PC-9 (cell line): Measurements from ENCODE around the gene KRT39.

Source experiments
- CTCF ChIP-seq: fragments of 200-600 bp; sonication (generic); conservative IDR thresholded peaks from 2 replicates; pipeline ENCODE4 v1.6.1; 2017; ENCODE audit warnings: mixed run types, antibody characterized with exemption, mild to moderate bottlenecking, moderate library complexity
- EZH2 ChIP-seq: fragments of 200-600 bp; sonication (generic); IDR thresholded peaks from 2 replicates; pipeline ENCODE4 v1.8.0; 2017; ENCODE audit warnings: antibody characterized with exemption, low read depth

GRCh38 chr17:40974366-40974765, 7.6 kb upstream of the KRT39 start:
- no peak for TF ChIP-seq CTCF
- no peak for TF ChIP-seq EZH2
